Activated naive CD4-positive, alpha-beta T cell treated with Interleukin-2 at 50 U/mL for 16 hours (primary cell): ENCODE results near the gene CRELD1.
"Not testable (repeated sequence)": the region's sequence is repeated elsewhere in the genome, so short reads cannot be mapped to it uniquely, and the experiment has no call there.

Experiments used
- DNase-seq: peaks from one replicate; pipeline ENCODE4 v3.0.0-alpha.2; 2020

Gene CRELD1, protein sequence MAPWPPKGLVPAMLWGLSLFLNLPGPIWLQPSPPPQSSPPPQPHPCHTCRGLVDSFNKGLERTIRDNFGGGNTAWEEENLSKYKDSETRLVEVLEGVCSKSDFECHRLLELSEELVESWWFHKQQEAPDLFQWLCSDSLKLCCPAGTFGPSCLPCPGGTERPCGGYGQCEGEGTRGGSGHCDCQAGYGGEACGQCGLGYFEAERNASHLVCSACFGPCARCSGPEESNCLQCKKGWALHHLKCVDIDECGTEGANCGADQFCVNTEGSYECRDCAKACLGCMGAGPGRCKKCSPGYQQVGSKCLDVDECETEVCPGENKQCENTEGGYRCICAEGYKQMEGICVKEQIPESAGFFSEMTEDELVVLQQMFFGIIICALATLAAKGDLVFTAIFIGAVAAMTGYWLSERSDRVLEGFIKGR

GRCh38 chr3:9933561-9934234 lies at the start of gene CRELD1:
TSS of gene CRELD1 (plus strand) at chr3:9933834. CDS start at chr3:9934439, 605 bp downstream.
- DNase-seq, result peak; percentile 98

- DNase-seq, result no peak
Measured at GRCh38 chr3:9884555-9885165, 49.0 kb upstream of the CRELD1 start.

DNA sequence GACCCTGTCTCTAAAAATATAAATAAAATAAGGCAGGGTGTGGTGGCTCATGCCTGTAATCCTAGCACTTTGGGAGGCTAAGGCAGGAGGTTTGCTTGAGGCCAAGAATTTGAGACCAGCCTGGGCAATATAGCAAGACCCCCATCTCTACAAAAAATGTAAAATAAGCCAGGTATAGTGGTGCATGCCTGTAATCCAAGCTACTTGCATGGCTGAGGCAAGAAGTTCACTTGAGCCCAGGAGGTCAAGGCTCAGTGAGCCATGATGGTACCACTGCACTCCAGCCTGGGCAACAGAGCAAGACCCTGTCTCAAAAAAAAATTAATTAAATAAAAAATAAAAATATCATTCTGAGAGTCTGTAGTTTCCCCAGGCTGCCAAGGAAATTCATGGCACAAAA lies 47.3 kb upstream of the CRELD1 start:
- no peak for DNase-seq

- DNase-seq, result no peak
Measured at GRCh38 chr3:9887480-9887879, 46.2 kb upstream of the CRELD1 start.

GRCh38 chr3:9888540-9888939 lies 45.1 kb upstream of the CRELD1 start:
- no peak for DNase-seq

- DNase-seq, result no peak
Measured at GRCh38 chr3:9889405-9889804, 44.2 kb upstream of the CRELD1 start.

- DNase-seq, result peak; percentile 91
Measured at GRCh38 chr3:9890249-9891071, 43.2 kb upstream of the CRELD1 start, which contains the start of gene JAGN1. TSS of gene JAGN1 (plus strand) at chr3:9890610. CDS start at chr3:9890723, 113 bp downstream.

GRCh38 chr3:9891072-9891622 lies 42.5 kb upstream of the CRELD1 start:
- DNase-seq, result no peak

DNA sequence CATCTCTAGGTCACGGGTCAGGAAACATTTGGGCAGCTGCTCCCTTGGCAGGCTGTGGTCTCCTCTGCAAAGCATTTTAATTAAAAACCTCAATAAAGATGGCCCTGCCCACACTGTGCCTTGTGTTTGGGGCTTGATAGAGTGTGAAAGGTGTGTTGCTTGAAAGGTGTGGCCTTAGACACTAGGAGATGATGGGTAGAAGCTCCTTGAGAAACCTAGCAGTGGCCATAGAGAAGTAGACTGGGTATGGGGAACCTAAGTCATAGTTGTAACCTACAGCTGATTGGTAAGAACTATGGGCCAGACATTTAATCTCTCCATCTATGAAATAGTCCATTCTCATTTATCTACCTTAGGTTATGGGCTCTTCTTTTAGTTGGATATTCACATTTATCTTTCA lies 39.9 kb upstream of the CRELD1 start:
- DNase-seq, result no peak

DNA sequence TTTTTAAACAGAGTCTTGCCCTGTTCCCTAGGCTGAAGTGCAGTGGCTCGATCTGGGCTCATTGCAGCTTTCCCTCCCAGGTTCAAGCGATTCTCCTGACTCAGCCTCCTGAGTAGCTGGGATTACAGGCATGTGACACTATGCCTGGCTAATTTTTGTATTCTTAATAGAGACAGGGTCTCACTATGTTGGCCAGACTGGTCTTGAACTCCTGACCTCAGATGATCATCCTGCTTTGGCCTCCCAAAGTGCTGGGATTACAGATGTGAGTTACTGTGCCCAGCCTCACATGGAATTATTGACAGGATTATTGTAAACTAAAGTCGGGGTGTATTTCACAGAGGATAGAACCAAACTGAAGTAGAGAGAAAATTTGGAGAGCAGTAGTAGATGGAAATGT lies 37.9 kb upstream of the CRELD1 start:
- DNase-seq, result not testable (repeated sequence)

GRCh38 chr3:9896755-9897407 lies 36.8 kb upstream of the CRELD1 start:
- not testable (repeated sequence) for DNase-seq

DNA sequence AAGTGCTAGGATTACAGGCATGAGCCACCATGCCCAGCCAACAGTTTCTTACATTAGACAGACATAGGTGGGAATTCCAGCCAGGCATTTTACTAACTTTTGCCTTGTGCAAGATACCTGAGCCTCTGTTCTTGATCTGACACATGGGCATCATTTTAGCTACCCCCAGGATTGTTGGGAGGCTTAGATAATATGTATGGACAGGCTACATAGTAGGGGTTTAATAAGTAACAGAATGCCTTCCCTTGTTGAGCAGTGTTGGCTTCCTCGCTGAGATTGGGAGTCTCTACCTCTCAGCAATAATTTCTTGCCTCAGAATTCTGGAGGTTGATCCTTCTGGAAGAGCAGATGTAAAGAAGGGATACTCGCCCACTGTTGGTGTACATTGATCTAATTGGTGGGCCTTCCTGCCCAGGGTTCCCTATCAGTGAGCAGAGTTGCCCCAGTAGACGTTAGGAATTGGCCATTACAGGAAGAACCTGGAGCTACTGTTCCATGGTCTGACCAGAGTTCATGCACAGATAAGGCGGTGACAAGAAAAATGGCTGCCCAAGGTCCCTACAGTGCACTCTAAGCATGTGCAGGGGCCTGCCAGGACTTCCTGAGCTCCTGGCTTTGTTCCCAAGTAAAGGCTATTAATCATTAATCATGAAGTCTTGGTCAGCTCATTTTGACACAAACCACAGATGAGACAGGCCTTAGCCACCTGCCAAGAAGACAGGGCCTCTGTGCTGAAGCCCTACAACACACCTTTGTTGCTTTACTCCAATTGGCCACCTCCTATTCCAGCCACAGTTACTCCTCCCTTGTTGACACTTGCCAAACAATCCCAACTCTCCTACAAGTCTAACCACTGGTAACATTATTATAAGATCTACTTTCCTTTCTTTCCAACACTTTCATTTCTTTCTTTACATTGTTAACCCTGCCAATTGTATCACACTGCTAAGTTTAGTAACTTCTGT lies 35.9 kb upstream of the CRELD1 start:
- DNase-seq, result no peak

GRCh38 chr3:9898467-9899241 lies 35.0 kb upstream of the CRELD1 start:
- no peak for DNase-seq

- no peak for DNase-seq
Measured at GRCh38 chr3:9899289-9899791, 34.3 kb upstream of the CRELD1 start.

GRCh38 chr3:9900965-9901415 lies 32.6 kb upstream of the CRELD1 start:
- not testable (repeated sequence) for DNase-seq

- DNase-seq, result peak; percentile 53
Measured at GRCh38 chr3:9901967-9902366, 31.7 kb upstream of the CRELD1 start.

DNA sequence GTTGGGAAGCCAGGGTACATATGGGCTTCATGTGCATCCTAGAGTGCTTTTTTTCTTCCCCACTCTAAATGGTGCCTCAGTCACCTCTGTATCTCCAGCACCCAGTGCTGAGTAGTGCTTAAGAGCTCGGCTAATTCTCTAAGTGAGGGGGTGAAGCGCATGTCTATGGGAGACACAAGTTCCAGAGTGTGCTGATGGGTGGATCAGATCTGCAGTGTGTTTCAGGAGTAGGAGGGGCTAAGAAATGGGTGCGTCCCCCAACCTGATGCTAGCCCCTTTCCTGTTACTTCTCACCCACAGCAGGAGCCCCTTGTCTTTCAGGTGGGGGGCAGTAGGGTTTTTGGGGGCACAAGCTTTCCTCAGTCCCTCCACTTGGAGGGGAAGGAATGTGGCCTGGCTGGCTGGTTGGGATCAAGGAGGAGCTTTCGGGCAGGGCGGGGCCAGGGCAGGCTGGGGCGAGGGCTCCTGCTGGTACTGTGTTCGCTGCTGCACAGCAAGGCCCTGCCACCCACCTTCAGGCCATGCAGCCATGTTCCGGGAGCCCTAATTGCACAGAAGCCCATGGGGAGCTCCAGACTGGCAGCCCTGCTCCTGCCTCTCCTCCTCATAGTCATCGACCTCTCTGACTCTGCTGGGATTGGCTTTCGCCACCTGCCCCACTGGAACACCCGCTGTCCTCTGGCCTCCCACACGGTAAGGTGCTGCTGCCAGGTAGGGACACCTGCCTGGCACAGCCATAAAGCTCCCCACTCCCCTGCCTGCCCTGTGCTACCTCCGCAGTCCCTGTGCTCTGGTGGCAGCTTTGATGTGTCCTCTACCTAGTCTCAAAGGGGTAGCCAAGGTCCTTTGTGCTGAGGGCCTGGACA lies 31.0 kb upstream of the CRELD1 start, which contains the start of gene IL17RE:
IL17RE (plus strand) TSS at position 477 of the 866 bp plus-strand sequence; CDS start at position 562, 85 bp downstream.
- DNase-seq, result peak; percentile 12

DNA sequence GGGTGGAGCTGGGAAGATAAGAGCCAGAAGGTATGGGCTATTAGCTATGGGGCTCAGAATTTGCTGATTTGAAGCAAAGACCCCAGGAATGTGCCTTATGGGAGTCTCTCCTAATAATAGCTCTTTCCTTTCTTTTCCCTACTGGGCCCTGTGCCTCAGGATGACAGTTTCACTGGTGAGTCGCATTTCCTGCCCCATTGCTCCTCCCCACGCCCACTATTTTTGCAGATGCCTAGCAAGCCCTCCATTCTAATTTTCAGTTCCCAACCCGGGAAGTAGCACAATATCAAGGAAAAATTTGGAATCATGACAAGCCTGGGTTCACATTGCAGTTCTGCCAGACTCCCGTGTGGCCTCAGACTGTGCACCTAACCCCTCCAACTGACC lies 30.4 kb upstream of the CRELD1 start:
- DNase-seq, result peak; percentile 11
